Esophagus muscularis mucosa (tissue), 3 donors: ENCODE data around the gene SLC24A4.
A peak's percentile ranks its signal among the peaks of the same experiment; 100 is the strongest.

Experiments used
- POLR2AphosphoS5 ChIP-seq, 2 donors: sonication (generic); formaldehyde crosslinking; IDR thresholded peaks; one replicate each; pipeline ENCODE4 v1.6.1; 2017; ENCODE audit warnings: antibody characterized with exemption in 2 of 2
- TF ChIP-seq, protein P1 (sequence below), 3 experiments: fragments of 200-600 bp in 2 of 3; fragments of 450-650 bp in 1 of 3; sonication (generic) in 2 of 3; IDR thresholded peaks; one replicate each; pipeline ENCODE4 v1.5.1; 2017 to 2019; ENCODE audit warnings: antibody characterized with exemption in 3 of 3, mild to moderate bottlenecking in 2 of 3, moderate library complexity in 1 of 3

DNA sequence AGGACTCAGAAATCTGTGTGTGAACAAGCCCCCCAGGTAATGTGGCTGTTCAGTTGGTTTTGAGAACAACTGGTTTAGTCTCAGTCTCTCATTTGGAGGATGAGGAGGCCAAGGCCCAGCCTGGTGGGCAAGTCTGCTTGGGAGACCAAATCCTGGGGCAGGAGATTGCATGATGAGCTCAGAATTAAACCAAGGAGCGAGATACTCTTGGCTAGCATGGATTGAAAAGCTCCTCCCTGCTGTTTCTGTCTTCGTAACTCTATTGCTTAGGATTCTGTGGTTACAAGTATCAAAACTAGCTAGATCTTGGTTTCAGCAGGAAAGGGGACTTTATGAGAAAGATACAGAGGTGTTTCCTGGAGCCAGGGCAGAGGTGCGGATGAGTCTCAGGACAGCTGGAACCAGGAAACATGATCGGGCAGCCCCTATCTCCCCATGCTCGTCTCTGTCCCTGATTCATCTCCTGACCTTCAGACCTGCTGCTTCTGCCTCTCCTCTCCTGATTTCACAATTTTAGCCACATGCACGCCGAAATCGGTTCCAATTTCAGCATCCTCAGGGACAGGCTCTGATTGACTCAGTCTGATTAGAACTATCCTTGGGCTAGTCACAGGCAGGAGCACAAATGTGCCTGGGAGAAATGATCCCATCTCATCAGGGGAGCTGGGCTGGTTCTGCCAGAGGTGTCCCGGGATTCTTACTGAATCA is 150.4 kb downstream of the SLC24A4 start:
- TF ChIP-seq, protein P1, sequence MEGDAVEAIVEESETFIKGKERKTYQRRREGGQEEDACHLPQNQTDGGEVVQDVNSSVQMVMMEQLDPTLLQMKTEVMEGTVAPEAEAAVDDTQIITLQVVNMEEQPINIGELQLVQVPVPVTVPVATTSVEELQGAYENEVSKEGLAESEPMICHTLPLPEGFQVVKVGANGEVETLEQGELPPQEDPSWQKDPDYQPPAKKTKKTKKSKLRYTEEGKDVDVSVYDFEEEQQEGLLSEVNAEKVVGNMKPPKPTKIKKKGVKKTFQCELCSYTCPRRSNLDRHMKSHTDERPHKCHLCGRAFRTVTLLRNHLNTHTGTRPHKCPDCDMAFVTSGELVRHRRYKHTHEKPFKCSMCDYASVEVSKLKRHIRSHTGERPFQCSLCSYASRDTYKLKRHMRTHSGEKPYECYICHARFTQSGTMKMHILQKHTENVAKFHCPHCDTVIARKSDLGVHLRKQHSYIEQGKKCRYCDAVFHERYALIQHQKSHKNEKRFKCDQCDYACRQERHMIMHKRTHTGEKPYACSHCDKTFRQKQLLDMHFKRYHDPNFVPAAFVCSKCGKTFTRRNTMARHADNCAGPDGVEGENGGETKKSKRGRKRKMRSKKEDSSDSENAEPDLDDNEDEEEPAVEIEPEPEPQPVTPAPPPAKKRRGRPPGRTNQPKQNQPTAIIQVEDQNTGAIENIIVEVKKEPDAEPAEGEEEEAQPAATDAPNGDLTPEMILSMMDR (IDR thresholded peaks at IDR 0.05) = no peak
- peak; percentile 49 for TF ChIP-seq POLR2AphosphoS5 (IDR thresholded peaks at IDR 0.05)
